SHP77 treated with DMSO at 0.1 percent for 48 hours (cell line): ENCODE results near the gene TRIM52.
"Not testable (repeated sequence)": the region's sequence is repeated elsewhere in the genome, so short reads cannot be mapped to it uniquely, and the experiment has no call there.

Experiments
- DNase-seq: peaks from one replicate; lab custom pipeline; 2025; lab: John Stamatoyannopoulos, UW

TRIM52 gene

DNA sequence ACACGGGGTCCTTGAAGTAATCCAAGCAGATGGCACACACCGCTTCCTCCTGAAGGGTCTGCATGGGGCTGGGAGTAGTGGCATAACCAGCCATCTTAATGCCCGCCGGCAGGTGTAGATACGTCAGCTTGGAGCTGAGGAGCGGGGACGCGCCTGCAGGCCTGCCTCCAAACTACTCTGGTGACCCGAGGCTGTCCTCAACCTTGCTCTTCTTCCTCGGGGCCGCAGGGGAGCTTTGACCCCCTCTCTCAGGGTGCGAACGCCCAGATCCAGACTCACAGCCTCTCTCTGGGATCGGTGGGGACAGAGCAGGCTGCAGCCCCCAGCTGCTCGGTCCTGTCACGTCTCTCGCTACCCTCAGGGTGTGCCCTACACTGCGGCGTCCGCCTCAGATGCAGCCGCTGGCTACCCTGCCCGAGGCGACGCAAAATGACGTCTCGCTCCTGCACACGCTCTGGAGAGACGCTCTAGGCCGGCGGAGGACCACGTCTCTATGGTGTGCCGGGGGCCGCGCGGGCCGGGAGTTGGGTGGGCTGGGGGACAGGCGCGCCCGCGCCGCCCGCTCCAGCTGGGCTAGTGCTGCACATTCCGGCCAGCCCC, at the start of gene TRIM52:
Gene TRIM52, minus strand, starts transcription at position 424 of the 600 bp plus-strand sequence. Its CDS starts 330 bp downstream, at position 94.
- no peak for DNase-seq

DNA sequence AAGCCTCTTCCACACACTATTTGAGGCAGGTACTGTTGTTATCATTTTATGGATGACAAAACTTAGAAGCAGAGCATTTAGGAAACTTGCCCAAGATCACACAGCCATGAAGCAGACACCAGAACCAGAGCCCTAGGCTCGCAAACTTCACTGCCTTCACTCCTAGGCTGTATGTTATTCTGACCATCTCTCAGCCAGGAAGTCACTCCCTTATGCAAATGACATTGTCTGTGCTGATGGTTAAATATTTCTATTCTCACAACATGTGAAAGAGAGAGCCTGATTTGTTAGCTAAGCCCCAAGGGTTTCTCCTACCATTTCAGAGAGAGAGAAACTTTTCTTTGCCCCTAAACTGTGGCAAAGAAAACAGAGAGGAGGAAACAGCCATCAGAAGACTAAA, 26.4 kb upstream of the TRIM52 start:
- not testable (repeated sequence) for DNase-seq

DNA sequence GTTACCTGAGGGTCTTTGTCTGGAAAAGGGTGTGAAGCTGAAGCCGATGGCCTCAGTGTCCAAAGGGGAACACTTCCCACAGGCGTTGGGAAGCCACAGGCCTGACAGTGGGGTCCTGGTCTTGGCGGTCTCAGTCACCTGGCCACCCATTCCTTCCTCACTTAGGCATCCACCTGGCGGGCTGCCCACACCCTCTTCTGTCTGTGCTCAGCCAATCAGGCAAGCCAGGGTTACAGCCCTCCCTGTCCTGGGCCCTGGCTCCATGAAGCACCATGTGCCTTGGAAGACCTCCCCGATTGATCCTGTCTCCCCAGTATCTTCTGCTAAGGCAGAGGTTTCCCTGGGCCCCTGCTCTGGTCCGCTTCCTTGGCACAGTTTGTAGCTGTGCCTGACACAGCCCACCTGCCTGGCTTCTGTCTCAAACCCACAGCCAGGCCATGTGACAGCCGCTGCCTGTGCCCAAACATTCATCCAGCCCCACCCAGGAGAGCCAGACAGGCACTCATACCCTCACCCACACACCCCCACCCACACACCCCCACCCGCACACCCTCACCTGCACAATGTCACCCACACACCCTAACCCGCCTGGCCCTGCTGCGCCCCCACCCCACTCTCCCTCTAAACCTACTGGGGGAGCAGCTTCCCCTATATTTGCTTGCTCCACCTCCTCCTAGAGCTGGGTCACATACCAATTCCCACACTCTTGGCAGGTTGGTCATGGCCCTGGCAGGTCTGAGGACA, 25.2 kb upstream of the TRIM52 start:
- not testable (repeated sequence) for DNase-seq

DNA sequence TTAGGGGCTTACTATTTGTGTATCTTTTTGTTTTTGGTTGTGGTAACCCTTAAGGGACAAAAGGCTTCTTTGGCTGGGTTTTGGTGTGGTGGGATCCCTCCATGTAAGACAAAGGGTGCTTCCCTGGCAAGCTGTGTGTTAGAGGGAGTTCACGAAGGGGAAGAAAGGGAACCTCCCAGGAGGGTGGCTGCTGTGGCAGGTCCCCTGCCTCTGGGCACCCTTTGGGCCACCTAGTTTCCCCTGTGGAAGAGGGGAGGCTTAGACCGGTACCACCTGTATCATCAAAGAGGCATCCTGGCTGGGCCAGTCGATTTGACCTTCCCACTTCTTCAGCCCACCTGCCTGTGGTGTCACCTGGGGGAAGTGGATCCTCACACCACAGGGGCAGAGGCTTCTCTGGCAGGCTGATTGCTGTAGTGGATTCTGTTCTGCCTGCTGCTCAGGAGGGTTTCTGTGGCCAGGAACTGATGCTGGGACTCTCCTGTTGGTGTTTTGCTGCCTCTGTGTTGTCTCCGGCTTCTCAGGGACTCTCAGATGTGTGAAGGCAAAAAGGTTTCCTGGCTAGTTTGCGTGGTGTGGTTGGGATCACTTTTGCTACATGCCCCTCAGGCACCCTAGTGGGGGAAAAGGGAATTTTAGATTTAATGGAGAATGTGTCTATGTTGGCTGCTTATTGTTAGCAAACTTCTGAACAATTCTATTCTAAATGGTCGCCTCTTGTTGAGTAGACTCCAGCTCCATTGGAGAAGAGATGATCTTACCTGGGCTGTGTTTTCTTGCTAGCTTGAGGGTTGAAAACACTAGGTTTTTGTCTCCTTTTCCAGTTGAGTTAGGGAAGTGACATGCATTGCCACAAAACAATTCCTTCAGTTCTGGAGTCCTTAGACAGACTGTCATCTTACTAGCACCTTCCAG, 23.2 kb upstream of the TRIM52 start:
- DNase-seq = not testable (repeated sequence)

DNA sequence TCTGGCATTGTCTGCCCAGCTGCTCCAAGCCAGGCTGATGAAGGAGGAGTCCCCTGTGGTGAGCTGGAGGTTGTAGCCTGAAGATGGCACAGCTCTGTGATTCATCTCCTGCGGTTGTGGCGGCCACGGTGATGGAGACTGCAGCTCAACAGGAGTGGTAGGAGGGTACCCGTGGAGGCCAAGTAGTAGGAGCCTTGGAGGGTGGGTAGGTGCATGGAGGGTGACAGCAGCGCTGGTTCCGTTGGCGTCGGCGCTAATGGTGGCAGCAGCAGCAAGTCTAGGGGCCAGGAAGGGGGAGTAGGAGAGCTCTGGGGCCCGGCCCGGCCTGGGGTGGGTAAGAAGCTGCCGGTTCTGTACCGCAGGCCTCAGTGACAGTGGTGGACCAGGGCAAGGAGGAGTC, 22.4 kb upstream of the TRIM52 start:
- no peak for DNase-seq

DNA sequence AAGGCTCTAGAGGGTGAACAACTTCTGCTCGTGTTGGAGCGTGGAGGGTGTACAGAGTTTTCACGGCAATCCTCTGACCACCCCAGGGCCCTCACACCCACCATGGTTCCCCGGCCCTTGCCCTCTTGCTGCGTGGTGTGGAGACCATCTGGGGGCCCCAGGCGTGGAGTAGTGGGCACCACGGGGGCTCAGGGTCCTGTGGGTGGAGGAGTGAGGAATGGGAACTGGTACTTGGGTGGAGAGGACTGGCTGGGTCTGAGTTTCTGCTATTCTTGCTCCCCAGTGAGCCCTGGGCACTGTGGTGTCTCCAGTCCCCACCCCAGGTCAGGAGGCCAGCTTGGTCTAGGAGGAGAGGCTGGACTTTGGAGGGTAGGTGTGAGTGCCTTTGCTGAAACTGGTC, 21.9 kb upstream of the TRIM52 start:
- no peak for DNase-seq

DNA sequence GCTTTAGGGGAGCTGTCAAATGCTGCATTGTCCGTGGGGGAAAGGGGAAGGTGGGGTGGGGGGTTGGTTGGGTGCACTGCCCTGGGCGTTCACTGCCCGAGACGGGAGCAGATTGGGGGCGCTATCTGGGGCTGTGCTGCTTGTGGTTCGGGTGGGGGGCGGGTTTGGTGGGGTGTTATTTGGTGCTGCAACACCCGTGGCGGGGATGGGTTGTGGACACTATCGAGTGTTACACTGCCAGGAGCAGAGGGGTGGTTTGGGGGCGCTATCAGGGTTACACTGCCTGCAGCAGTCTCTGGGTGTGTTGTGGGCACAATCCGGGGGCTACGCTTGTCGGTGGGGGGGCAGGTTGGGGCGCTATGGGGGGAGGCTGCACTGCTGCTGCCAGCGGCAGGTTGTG, 21.5 kb upstream of the TRIM52 start:
- DNase-seq = not testable (repeated sequence)

DNA sequence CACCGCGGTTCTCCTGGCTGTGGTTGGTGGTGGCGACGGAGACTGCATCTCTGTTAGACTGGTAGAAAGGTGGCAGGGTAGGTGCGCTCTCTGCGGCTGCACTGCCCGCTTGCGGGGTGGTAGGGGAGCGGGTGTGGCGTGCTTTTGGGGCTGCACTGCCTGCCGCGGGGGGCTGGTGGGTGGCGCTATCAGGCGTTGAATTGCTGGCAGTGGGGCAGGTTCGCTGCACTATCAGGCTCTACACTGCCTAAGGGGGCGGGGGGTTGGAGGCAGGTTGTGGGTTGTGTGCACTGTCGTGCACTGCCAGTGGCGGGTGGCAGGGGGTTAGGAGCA, 21.0 kb upstream of the TRIM52 start:
- DNase-seq = no peak

DNA sequence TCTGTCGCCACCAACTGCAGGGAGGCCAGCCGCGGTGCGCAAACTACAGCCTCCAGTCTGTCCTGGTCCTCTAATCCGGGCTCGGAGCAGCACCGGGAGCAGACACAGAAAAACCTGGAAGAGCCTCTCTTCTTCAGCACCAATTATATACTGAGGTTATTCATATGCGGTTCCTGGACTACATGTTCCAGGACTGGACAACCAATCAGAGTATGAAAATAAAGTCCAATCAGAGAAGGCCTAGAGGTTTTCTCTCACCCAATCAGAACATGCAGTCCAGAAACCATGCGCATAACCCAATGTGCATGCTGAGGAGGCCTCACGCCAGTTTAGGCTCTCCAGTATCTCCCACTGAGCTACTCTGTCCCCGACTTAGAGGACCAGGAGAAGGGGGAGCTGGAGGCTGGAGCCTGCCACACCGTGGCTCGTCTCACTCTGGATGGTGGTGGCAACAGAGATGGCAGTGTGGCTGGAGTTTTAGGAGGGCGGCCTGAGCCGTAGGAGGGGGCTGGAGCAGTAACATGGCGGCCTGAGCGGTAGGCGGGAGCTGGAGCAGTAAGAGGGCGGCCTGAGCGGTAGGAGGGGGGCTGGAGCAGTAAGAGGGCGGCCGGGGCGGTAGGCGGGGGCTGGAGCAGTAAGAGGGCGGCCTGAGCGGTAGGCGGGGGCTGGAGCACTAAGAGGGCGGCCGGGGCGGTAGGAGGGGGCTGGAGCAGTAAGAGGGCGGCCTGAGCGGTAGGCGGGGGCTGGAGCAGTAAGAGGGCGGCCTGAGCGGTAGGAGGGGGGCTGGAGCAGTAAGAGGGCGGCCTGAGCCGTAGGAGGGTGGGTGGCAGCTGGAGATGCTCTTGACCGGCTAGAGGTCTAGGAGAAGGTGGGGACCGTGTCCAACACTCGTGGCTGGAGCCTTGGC, 20.4 kb upstream of the TRIM52 start:
- DNase-seq = no peak

DNA sequence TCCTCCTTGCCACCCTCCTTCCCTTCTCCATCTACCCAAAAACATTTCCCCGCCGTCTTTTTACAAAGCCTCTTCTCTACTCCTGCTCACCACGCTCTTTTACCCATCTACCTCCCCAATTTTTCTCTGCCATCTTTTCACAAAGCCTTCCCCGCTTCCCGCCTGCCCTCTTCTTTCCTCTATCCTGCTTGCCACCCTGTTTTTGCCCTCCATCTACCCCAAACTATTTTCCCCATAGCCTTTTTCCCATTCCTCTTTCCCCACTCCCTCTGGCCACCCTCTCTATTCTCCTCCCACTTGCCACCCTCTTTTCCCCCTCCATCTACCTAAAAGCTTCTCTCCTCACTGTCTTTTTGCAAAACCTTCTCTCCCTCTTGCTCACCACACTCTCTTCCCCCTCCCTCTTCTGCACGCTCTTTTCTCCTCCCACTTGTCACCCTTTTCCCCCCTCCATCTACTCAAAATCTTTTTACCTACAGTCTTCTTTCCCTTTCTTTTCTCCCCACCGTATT, 19.4 kb upstream of the TRIM52 start:
- DNase-seq = no peak

DNA sequence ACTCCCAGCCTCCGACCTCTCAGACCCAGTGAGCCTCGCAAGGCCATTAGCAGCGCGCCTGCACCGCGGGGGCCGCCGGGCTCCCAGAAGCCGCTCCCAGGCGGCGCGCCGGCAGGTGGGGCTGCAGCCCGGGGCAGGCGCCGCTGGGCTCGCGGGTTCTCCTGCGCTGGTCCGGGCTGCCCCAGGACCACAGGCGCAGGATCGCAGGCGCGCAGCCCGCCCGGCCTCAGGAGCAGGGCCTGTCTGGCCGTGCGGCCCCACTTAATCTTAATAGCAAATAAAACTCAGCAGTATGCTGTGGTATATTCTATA, 12.4 kb upstream of the TRIM52 start:
- not testable (repeated sequence) for DNase-seq

DNA sequence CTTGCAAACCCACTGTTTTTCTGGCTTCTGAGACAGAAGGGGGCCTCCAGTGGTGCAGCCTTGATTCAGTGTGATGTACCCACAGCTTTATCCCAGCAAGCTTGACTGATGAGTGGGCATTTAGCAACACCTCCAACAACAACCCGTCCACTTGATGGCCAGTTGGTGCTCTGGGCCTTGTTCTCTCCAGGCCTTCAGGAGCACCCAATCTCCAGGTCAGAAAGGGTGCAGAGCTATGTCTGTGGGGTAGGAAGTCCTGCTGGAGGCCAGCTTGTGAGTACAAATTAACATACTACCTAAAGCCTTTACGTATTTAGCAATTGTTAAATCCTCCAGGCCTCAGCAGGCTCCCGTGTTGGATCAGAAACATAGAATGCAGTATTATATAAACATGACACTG, 10.1 kb upstream of the TRIM52 start:
- DNase-seq = no peak

DNA sequence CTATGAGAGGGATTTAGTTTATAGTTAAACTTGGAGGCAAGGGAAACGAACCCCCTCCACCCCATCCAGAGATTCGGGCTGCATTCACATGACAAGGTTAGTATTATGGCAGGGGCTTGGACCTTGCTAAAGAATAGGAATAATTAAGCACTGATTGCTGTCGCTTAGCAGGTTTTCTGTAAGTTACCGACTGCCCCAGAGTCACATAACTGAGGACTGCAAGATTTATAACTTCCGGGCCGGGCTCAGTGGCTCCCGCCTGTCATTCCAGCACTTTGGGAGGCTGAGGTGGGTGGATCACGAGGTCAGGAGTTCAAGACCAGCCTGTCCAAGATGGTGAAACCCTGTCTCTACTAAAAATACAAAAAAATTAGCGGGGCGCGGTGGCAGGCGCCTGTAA, 7.0 kb upstream of the TRIM52 start:
- not testable (repeated sequence) for DNase-seq

DNA sequence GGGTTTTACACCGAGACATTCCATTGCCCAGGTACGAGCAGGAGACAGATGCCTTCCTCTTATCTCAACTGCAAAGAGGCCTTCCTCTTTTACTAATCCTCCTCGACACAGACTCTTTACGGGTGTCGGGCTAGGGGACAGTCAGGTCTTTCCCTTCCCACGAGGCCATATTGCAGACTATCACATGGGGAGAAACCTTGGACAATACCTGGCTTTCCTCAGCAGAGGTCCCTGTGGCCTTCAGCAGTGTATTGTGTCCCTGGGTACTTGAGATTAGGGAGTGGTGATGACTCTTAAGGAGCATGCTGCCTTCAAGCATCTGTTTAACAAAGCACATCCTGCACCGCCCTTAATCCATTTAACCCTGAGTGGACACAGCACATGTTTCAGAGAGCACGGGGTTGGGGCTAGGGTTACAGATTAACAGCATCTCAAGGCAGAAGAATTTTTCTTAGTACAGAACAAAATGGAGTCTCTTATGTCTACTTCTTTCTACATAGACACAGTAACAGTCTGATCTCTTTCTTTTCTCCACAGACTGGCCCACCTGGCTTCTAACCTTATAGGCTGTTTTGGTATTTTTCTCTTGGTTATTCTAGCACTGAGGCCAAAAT, 6.5 kb upstream of the TRIM52 start:
- DNase-seq = not testable (repeated sequence)

DNA sequence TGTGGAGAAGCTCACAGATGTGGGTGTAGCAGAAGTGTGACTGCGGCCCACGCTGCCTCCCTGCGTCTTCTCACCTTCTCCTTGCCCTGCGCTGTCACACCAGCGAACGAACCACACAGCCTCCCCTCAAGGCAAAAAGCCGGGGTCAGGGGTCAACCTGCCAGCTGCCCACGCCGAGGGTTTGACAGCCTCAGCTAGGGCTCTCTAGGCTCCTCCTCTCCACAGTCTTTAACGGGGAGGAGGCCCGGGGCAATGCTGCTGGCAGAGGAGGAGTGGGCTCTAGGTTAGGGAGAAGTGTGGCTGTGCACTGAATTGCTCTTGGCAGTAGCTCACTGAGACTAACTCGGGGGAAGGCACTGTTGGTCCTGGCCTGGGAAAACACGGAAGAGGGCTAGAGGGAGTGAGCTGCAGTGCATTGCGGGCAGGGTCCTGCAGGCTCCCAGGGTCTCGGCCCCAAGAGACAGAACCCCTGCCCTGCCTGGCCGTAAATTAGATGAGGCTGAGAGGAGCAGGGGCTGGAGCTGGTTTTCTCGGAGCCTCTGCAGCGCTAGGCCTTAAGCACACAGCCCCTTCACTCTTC, 4.2 kb upstream of the TRIM52 start:
- DNase-seq = no peak

DNA sequence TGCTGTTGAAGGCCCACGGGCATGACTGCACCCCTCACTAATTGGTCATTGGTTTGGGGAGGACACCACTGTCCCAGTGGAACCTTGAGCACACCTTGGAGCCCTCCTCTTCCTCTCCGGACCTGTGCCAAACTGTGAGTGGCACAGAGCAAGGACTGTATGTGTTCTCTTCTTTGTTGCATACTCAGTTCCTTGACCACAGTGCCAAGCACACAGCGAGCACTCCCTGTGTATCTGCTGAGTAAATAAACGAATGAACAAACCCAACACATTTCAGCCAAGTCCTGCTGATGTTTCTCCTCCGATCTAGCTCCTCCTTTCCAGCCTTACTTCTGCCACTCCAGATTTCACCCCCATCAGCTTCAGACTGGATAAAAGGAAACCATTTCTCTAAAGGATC, 2.7 kb upstream of the TRIM52 start:
- no peak for DNase-seq

DNA sequence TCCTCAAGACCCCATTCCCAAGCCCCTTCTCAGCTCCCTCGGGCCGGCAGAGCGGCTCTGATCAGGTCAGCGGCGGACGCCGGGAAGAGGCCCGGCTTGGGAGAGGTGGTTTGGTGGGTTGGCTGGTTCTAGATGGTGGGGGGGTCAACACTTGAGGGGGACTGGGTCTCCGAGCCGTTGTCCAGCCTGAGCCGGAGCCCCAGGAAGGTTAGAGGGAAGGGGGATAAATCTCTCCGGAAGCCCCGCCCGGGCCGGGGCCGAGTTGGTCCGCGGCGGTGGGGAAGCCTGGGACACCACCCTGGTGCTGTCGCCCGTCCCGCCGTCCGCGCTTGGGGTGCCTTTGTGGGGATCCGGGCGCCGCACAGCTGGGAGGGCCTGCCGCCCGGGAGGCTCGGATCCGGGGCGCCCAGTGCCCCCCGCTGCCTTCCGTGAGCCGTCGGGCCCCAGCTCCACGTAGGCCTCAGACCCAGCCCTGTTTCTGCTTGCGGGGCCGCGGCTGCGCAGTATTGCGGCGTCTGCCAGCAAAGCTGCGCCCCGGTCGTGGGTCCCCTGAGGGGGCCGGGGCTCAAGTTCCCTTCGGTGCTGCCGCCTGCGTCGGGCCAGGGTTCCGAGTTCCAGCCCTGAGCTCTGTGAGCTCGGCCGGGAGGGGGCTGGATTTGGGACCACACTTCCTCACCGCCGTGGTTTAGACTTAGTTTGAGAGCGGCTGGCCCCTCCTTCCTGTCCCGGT, 542 bp upstream of the TRIM52 start:
- no peak for DNase-seq

DNA sequence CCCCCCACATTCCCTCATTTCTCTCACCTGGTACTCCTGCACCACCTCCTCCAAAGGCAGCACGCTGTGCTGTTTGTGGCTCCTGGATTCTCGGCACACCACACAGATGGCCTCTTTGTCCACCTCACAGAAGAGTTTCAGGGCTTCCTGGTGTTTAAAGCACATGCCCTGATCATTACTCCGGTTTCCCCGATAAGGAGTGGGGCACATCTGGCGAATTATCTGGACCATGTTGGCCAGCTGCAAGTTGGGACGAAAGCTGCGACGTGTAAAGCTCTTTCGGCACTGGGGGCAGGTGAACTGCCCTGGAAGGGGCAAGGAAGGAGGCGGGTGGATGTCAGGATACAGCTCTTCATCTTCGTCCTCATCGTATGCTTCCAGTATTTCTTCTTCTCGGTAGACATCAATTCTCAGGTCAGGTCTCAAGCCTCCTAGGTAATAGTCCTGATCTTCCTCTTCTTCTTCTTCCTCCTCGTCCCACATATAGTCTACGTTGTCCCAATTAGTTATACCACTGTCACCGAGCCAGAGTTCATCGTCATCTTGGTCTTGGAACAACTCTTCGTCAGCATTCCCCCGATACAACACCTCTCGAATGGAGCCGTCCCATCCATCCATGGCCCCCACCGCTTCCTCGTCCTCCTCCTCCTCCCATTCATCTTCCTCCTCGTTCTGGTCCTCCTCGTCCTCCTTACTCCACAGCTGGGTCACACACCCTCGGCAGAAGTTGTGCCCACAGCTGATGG, 796 bp downstream of the TRIM52 start:
- DNase-seq = no peak

DNA sequence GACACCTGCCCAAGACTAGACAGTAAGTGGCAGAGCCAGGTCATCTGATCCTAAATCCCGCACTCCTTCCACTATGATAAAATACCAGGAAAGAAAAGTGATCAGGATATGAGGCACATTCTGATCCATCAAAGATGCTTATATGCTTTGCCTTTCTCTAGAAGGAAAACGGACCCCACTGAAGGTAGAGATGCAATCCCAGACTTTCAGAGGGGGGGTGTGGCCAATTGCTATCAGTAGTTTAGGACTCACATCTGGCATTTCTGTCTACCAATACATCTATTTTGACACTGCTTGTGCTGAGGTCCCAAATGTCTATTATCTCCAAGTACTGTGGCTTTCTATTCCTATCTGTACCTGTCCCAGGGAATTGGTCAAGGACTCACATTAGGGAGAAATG, 1.7 kb downstream of the TRIM52 start:
- no peak for DNase-seq

DNA sequence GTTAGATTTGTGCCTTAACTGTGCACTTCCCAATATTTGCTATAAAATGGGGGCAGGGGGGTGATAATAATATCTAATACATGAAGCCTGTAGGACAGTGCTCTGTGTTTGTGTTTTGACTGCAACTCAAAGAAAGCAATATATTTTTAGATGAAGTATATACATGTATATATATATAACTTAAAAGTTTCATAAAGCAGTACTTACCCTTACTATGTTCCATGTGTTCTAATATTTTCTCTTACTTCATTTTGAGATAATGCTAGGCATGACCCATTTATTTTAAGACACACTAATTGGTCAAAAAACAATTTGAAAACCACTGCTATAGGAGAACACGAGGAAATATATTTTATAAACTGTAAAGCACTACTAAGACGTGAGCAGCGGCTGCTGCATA, 2.4 kb downstream of the TRIM52 start:
- no peak for DNase-seq
